GM12891 (cell line): ENCODE results near the gene POLD1.

ENCODE experiments used
- PAX5 ChIP-seq: IDR thresholded peaks from 2 replicates; pipeline ENCODE4 v1.6.1; 2011; ENCODE audit warnings: low read length, moderate library complexity, mild to moderate bottlenecking; ENCODE audit not compliant: insufficient read depth, severe bottlenecking
- POLR2A ChIP-seq: IDR thresholded peaks from 2 replicates; pipeline ENCODE4 v1.6.1; 2011; ENCODE audit warnings: low read depth, low read length, control low read depth
- POLR2AphosphoS5 ChIP-seq: IDR thresholded peaks from 2 replicates; pipeline ENCODE4 v1.6.1; 2011; ENCODE audit warnings: low read depth, low read length, control low read depth

DNA sequence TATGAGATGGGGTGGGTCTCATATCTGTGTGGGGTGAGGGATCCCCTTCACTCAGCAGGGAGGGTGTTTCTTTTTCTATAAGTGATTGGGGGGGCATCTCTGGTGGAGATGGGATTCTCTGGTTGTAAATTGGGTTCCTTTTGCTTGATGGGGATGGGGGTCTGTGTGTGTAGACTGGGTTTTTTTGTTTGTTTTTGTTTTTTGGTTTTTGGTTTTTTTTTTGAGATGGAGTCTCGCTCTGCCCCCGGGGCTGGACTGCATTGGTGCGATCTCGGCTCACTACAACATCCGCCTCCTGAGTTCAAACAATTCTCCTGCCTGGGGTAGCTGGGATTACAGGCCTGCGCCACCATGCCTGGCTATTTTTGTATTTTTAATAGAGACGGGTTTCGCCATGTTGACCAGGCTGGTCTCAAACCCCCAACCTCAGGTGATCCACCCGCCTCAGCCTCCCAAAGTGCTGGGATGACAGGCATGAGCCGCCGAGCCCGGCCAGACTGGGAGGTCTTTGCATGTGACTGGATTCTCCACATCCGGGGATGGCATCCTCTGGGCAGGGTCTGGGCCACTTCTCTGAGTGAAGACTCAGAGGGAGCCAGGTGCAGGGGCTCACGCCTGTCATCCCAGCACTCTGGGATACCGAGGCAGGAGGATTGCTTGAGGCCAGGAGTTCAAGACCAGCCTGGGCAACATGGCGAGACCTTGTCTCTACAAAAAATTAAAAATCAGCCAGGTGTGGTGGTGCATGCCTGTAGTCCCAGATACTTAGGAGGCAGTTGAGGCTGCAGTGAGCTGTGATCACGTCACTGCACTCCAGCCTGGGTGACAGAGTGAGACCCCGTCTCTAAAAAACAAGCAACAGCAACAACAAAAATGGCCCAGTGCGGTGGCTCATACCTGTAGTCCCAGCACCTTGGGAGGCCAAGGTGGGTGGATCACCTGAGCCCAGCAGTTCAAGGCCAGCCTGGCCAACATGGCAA is 49.3 kb downstream of the POLD1 start:
- TF ChIP-seq POLR2A = no peak
- TF ChIP-seq POLR2AphosphoS5 = no peak
- no peak for TF ChIP-seq PAX5
